Measurements from ENCODE around the gene PAWR.
"Not testable (repeated sequence)": the region's sequence is repeated elsewhere in the genome, so short reads cannot be mapped to it uniquely, and the experiment has no call there.

The PAWR gene

GRCh38 chr12:79591988-79592387 is 98.8 kb downstream of the PAWR start:
- H3K27me3 ChIP-seq (ENCODE audit: control insufficient read depth, insufficient read depth, low read length), result no peaks in the 10 kb centered on the region
- H3K4me3 ChIP-seq (ENCODE audit: low read depth, low read length), result no peak overlapping the region
- no peaks in the 10 kb centered on the region for H3K4me1 ChIP-seq (ENCODE audit: control insufficient read depth, insufficient read depth, low read length)
- H3K27ac ChIP-seq (ENCODE audit: low read depth, low read length), result no peak overlapping the region
- peaks cover 34% of the 10 kb centered on the region for H3K36me3 ChIP-seq (ENCODE audit: control insufficient read depth, insufficient read depth, low read length)
- H3K9me3 ChIP-seq (ENCODE audit: control insufficient read depth, insufficient read depth, low read depth, low read length), result no peaks in the 10 kb centered on the region
- H3K9ac ChIP-seq (ENCODE audit: low read length), result no peak overlapping the region

- Histone ChIP-seq H3K36me3 (ENCODE audit: control insufficient read depth, insufficient read depth, low read length) (peaks cover 43% of the 10 kb centered on the region), H3K9me3 (ENCODE audit: control insufficient read depth, insufficient read depth, low read depth, low read length) (no peaks in the 10 kb centered on the region)
These were observed 100.0 kb downstream of the PAWR start for GRCh38 chr12:79590751-79591150.

GRCh38 chr12:79587368-79587767 is 103.4 kb downstream of the PAWR start:
- H3K4me1 ChIP-seq (ENCODE audit: control insufficient read depth, insufficient read depth, low read length), result no peaks in the 10 kb centered on the region
- H3K4me3 ChIP-seq (ENCODE audit: low read depth, low read length), result no peak overlapping the region
- H3K9me3 ChIP-seq (ENCODE audit: control insufficient read depth, insufficient read depth, low read depth, low read length), result no peaks in the 10 kb centered on the region
- H3K9ac ChIP-seq (ENCODE audit: low read length), result no peak overlapping the region
- H3K36me3 ChIP-seq (ENCODE audit: control insufficient read depth, insufficient read depth, low read length), result peaks cover 28% of the 10 kb centered on the region
- H3K27me3 ChIP-seq (ENCODE audit: control insufficient read depth, insufficient read depth, low read length), result no peaks in the 10 kb centered on the region
- H3K27ac ChIP-seq (ENCODE audit: low read depth, low read length), result no peak overlapping the region

More at GRCh38 chr12:79590751-79591150, 100.0 kb downstream of the PAWR start:
- Histone ChIP-seq H3K4me3 (ENCODE audit: low read depth, low read length) (no peak overlapping the region), H3K27ac (ENCODE audit: low read depth, low read length) (no peak overlapping the region), H3K27me3 (ENCODE audit: control insufficient read depth, insufficient read depth, low read length) (no peaks in the 10 kb centered on the region), H3K9ac (ENCODE audit: low read length) (no peak overlapping the region), H3K4me1 (ENCODE audit: control insufficient read depth, insufficient read depth, low read length) (no peaks in the 10 kb centered on the region)

- Histone ChIP-seq H3K27me3 (ENCODE audit: control insufficient read depth, insufficient read depth, low read length) (no peaks in the 10 kb centered on the region), H3K27ac (ENCODE audit: low read depth, low read length) (no peak overlapping the region), H3K36me3 (ENCODE audit: control insufficient read depth, insufficient read depth, low read length) (peaks cover 11% of the 10 kb centered on the region; the same call in 1 of the 2 replicates), H3K9ac (ENCODE audit: low read length) (no peak overlapping the region), H3K9me3 (ENCODE audit: control insufficient read depth, insufficient read depth, low read depth, low read length) (no peaks in the 10 kb centered on the region), H3K4me1 (ENCODE audit: control insufficient read depth, insufficient read depth, low read length) (no peaks in the 10 kb centered on the region), H3K4me3 (ENCODE audit: low read depth, low read length) (no peak overlapping the region)
These were observed 105.6 kb downstream of the PAWR start for GRCh38 chr12:79585147-79585546.

- no peak overlapping the region for H3K9ac ChIP-seq (ENCODE audit: low read length)
- peaks cover 5% of the 10 kb centered on the region; the same call in 1 of the 2 replicates for H3K9me3 ChIP-seq (ENCODE audit: control insufficient read depth, insufficient read depth, low read depth, low read length)
- no peak overlapping the region for H3K27ac ChIP-seq (ENCODE audit: low read depth, low read length)
- H3K36me3 ChIP-seq (ENCODE audit: control insufficient read depth, insufficient read depth, low read length), result peaks cover 30% of the 10 kb centered on the region
- H3K4me3 ChIP-seq (ENCODE audit: low read depth, low read length), result no peak overlapping the region
- H3K27me3 ChIP-seq (ENCODE audit: control insufficient read depth, insufficient read depth, low read length), result no peaks in the 10 kb centered on the region
- H3K4me1 ChIP-seq (ENCODE audit: control insufficient read depth, insufficient read depth, low read length), result no peaks in the 10 kb centered on the region
These were observed 116.9 kb downstream of the PAWR start for GRCh38 chr12:79573820-79574219.

GRCh38 chr12:79569679-79570078 is 121.1 kb downstream of the PAWR start:
- Histone ChIP-seq H3K36me3 (ENCODE audit: control insufficient read depth, insufficient read depth, low read length) (peaks cover 51% of the 10 kb centered on the region), H3K4me1 (ENCODE audit: control insufficient read depth, insufficient read depth, low read length) (no peaks in the 10 kb centered on the region), H3K9me3 (ENCODE audit: control insufficient read depth, insufficient read depth, low read depth, low read length) (peaks cover 26% of the 10 kb centered on the region), H3K4me3 (ENCODE audit: low read depth, low read length) (no peak overlapping the region), H3K27ac (ENCODE audit: low read depth, low read length) (no peak overlapping the region), H3K9ac (ENCODE audit: low read length) (no peak overlapping the region), H3K27me3 (ENCODE audit: control insufficient read depth, insufficient read depth, low read length) (no peaks in the 10 kb centered on the region)

- Histone ChIP-seq H3K36me3 (ENCODE audit: control insufficient read depth, insufficient read depth, low read length) (peaks cover 64% of the 10 kb centered on the region), H3K27me3 (ENCODE audit: control insufficient read depth, insufficient read depth, low read length) (no peaks in the 10 kb centered on the region), H3K9ac (ENCODE audit: low read length) (no peak overlapping the region), H3K9me3 (ENCODE audit: control insufficient read depth, insufficient read depth, low read depth, low read length) (peaks cover 43% of the 10 kb centered on the region), H3K4me1 (ENCODE audit: control insufficient read depth, insufficient read depth, low read length) (no peaks in the 10 kb centered on the region), H3K27ac (ENCODE audit: low read depth, low read length) (no peak overlapping the region), H3K4me3 (ENCODE audit: low read depth, low read length) (no peak overlapping the region)
These were observed 123.6 kb downstream of the PAWR start for GRCh38 chr12:79567175-79567563.

GRCh38 chr12:79566452-79567174 is 124.2 kb downstream of the PAWR start:
- no peak overlapping the region for H3K9ac ChIP-seq (ENCODE audit: low read length)
- no peak overlapping the region for H3K4me3 ChIP-seq (ENCODE audit: low read depth, low read length)
- H3K36me3 ChIP-seq (ENCODE audit: control insufficient read depth, insufficient read depth, low read length), result peaks cover 69% of the 10 kb centered on the region
- no peak overlapping the region for H3K27ac ChIP-seq (ENCODE audit: low read depth, low read length)
- no peaks in the 10 kb centered on the region for H3K4me1 ChIP-seq (ENCODE audit: control insufficient read depth, insufficient read depth, low read length)
- no peaks in the 10 kb centered on the region for H3K27me3 ChIP-seq (ENCODE audit: control insufficient read depth, insufficient read depth, low read length)
- H3K9me3 ChIP-seq (ENCODE audit: control insufficient read depth, insufficient read depth, low read depth, low read length), result peaks cover 48% of the 10 kb centered on the region

GRCh38 chr12:79564727-79565350 is 125.9 kb downstream of the PAWR start:
- not testable (repeated sequence) for H3K27ac ChIP-seq (ENCODE audit: low read depth, low read length)
- peaks cover 69% of the 10 kb centered on the region for H3K36me3 ChIP-seq (ENCODE audit: control insufficient read depth, insufficient read depth, low read length)

GRCh38 chr12:79563021-79563740 is 127.6 kb downstream of the PAWR start:
- Histone ChIP-seq H3K27ac (ENCODE audit: low read depth, low read length) (no peak overlapping the region), H3K36me3 (ENCODE audit: control insufficient read depth, insufficient read depth, low read length) (peaks cover 57% of the 10 kb centered on the region), H3K4me1 (ENCODE audit: control insufficient read depth, insufficient read depth, low read length) (peaks cover under 1% of the 10 kb centered on the region; the same call in 1 of the 2 replicates), H3K27me3 (ENCODE audit: control insufficient read depth, insufficient read depth, low read length) (no peaks in the 10 kb centered on the region), H3K4me3 (ENCODE audit: low read depth, low read length) (no peak overlapping the region), H3K9ac (ENCODE audit: low read length) (no peak overlapping the region), H3K9me3 (ENCODE audit: control insufficient read depth, insufficient read depth, low read depth, low read length) (peaks cover 57% of the 10 kb centered on the region)

More at GRCh38 chr12:79564727-79565350, 125.9 kb downstream of the PAWR start:
- H3K9ac ChIP-seq (ENCODE audit: low read length); H3K4me1 ChIP-seq (ENCODE audit: control insufficient read depth, insufficient read depth, low read length); H3K4me3 ChIP-seq (ENCODE audit: low read depth, low read length); H3K27me3 ChIP-seq (ENCODE audit: control insufficient read depth, insufficient read depth, low read length): not testable (repeated sequence)
- H3K9me3 ChIP-seq (ENCODE audit: control insufficient read depth, insufficient read depth, low read depth, low read length), result peaks cover 57% of the 10 kb centered on the region

All from HUES6 (cell line).